ENCODE measurements around the gene TNK2. TPM values are rescaled to one million over a fixed set of nuclear protein-coding genes. Genes with fewer than 3 reads are reported as not detected.
"Not testable (repeated sequence)": the region's sequence is repeated elsewhere in the genome, so short reads cannot be mapped to it uniquely, and the experiment has no call there.

TNK2 gene
- total RNA-seq, 1 experiment from 2014 or later: 72.3 TPM

DNA sequence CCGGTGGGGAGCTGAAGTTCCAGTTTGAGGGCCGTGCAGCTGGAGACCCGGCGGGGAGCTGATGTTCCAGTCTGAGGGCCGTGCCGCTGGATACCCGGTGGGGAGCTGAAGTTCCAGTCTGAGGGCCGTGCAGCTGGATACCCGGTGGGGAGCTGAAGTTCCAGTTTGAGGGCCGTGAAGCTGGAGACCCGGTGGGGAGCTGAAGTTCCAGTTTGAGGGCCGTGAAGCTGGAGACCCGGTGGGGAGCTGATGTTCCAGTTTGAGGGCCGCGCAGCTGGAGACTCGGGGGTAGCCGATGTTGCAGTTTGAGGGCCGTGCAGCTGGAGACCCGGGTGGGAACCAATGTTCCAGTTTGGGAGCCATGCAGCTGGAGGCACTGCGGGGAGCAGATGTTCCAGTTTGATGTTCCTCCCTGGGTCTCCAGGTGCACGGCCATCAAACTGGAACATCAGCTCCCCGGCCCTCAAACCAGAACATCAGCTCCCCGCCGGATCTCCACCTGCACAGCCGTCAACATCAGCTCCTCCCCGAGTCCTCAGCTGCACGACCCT lies 33.0 kb upstream of the TNK2 start:
- ChIA-PET POLR2A (interaction anchor here (0.6 kb wide), 1 partner anchor 48 kb away, joined by 3 read pairs; no protein-coding TSS in a partner anchor), CTCF (interaction anchor here (1.1 to 1.2 kb wide), 2 partner anchors 59 to 92 kb away, joined by 3 read pairs; no protein-coding TSS in a partner anchor)
- H3K27ac ChIP-seq (ENCODE audit: low read length); BruUV-seq (replicated peaks); DNase-seq (ENCODE audit: low read depth, low spot score); in situ Hi-C loops (cut with HindIII; ENCODE audit: low pct_unique_long_range_greater_than_20kb, low sequenced_read_pairs); intact Hi-C loops (cut with micrococcal nuclease; ENCODE audit: unreplicated experiment); H3K4me1 ChIP-seq (ENCODE audit: control insufficient read depth, insufficient read depth, low read length); H3K27me3 ChIP-seq (ENCODE audit: control insufficient read depth, insufficient read depth, low read length); H3K4me3 ChIP-seq (ENCODE audit: low read depth in 2 of 2, low read length in 2 of 2); H3K36me3 ChIP-seq (ENCODE audit: control insufficient read depth, insufficient read depth, low read length); ATAC-seq; H3K9me3 ChIP-seq (ENCODE audit: control insufficient read depth, insufficient read depth, low read depth, low read length): not testable (repeated sequence)

DNA sequence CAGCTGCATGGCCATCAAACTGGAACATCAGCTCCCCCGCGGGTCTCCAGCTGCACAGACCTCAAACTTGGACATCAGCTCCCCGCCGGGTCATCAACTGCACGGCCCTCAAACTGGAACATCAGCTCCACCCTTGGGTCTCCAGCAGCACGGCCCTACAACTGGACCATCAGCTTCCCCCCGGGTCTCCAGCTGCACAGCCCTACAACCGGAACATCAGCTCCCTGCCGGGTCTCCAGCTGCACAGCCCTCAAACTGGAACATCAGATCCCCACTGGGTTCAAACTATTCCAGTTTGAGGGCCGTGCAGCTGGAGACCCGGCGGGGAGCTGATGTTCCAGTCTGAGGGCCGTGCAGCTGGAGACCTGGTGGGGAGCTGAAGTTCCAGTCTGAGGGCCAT lies 32.5 kb upstream of the TNK2 start:
- ATAC-seq; H3K36me3 ChIP-seq (ENCODE audit: control insufficient read depth, insufficient read depth, low read length): not testable (repeated sequence)

DNA sequence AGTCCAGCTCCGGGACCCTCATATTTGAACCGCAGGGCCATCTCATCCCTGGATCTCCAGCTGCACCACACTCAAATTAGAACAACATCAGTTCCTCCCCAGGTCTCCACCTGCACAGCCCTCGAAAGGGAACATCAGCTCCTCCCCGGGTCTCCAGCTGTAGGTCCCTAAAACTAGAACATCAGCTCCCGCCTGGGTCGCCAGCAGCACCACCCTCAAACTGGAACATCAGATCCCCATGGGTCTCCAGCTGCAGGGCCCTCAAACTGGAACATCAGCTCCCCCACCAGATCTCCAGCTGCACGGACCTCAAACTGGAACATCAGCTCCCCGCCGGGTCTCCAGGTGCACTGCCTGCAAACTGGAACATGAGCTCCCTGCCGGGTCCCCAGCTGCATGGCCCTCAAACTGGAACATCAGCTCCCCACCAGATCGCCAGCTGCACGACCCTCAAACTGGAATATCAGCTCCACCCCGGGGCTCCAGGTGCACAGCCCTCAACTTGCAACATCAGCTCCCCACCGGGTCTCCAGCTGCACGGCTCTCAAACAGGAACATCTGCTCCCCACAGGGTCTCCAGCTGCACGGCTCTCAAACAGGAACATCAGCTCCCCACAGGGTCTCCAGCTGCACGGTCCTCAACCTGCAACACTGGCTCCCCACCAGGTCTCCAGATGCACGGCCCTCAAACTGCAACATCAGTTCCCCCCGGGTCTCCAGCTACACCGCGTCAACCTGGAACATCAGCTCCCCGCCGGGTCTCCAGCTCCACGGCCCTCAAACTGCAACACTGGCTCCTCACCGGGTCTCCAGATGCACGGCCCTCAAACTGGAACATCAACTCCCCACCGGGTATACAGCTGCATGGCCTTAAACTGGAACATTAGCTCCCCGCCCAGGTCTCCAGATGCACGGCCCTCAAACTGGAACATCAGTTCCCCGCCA lies 31.4 kb upstream of the TNK2 start:
- H3K4me1 ChIP-seq (ENCODE audit: control insufficient read depth, insufficient read depth, low read length); ATAC-seq; in situ Hi-C loops (cut with HindIII; ENCODE audit: low pct_unique_long_range_greater_than_20kb, low sequenced_read_pairs); H3K27ac ChIP-seq (ENCODE audit: low read length); H3K27me3 ChIP-seq (ENCODE audit: control insufficient read depth, insufficient read depth, low read length); DNase-seq (ENCODE audit: low read depth, low spot score); intact Hi-C loops (cut with micrococcal nuclease; ENCODE audit: unreplicated experiment); H3K36me3 ChIP-seq (ENCODE audit: control insufficient read depth, insufficient read depth, low read length); H3K4me3 ChIP-seq (ENCODE audit: low read depth in 2 of 2, low read length in 2 of 2); H3K9me3 ChIP-seq (ENCODE audit: control insufficient read depth, insufficient read depth, low read depth, low read length); BruUV-seq (replicated peaks): not testable (repeated sequence)
- ChIA-PET POLR2A (interaction anchor here (0.5 kb wide), 1 partner anchor 499 kb away, joined by 3 read pairs; no protein-coding TSS in a partner anchor), CTCF (interaction anchor here (0.6 kb wide), 1 partner anchor 14 kb away, joined by 3 read pairs; no protein-coding TSS in a partner anchor)

More for the DNA sequence above, 32.5 kb upstream of the TNK2 start:
- H3K27ac ChIP-seq (ENCODE audit: low read length); in situ Hi-C loops (cut with HindIII; ENCODE audit: low pct_unique_long_range_greater_than_20kb, low sequenced_read_pairs); POLR2A ChIA-PET; H3K4me1 ChIP-seq (ENCODE audit: control insufficient read depth, insufficient read depth, low read length); BruUV-seq (replicated peaks); H3K9me3 ChIP-seq (ENCODE audit: control insufficient read depth, insufficient read depth, low read depth, low read length); H3K27me3 ChIP-seq (ENCODE audit: control insufficient read depth, insufficient read depth, low read length); H3K4me3 ChIP-seq (ENCODE audit: low read depth in 2 of 2, low read length in 2 of 2); DNase-seq (ENCODE audit: low read depth, low spot score); intact Hi-C loops (cut with micrococcal nuclease; ENCODE audit: unreplicated experiment): not testable (repeated sequence)
- CTCF ChIA-PET: interaction anchor here (1.1 kb wide), 1 partner anchor 60 kb away, joined by 3 read pairs; no protein-coding TSS in a partner anchor

DNA sequence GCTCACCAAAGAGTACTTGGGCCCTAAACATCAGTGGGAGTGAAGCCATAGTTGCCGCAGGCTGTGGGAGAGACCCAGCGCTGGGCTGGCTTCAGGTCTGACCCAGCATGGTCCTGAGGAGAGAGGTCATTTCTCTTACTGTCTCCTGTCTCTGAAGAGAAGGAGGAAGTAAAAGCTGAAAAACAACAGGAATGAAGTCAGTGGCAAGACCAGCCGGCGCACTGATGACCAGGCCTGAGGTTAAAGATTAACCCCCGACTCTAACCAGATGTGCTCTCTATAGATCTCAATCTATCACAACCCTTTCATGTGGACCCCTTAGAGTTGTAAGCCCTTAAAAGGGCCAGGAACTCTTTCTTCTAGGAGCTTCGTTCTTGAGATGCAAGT lies 24.7 kb upstream of the TNK2 start:
- not testable (repeated sequence) for BruUV-seq (replicated peaks)

DNA sequence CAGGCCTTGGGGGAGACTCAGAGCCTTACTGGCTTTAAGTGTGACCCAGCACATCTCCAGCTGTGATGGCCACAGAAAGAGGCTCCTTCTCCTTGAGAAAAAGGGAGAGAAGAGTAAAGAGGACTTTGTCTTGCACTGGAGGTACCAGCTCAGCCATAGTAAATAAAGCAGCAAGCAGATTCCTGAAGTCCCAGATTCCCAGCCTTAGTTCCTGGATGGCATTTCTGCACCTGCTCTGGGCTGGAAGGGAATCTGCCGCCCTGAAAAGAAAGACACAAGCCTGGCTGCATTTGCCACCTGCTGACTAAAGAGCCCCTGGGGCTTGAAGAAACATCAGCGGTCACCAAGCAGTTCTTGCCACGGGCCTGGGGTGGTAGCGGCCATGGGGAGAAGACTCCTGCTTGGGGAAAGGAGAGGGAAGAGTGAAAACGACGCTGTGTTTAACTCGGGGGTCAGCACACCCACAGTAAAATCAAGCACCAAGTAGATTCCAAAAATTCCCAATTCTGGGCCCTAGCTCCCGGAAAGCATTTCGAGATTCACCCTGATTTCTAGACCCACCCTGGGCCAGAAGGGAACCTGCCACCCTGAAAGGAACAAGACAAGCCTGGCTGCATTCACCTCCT lies 24.2 kb upstream of the TNK2 start:
- Histone ChIP-seq H3K4me3 (ENCODE audit: low read depth in 2 of 2, low read length in 2 of 2) (no peak overlapping the region), H3K27ac (ENCODE audit: low read length) (no peak overlapping the region), H3K9me3 (ENCODE audit: control insufficient read depth, insufficient read depth, low read depth, low read length) (no peaks in the 10 kb centered on the region), H3K36me3 (ENCODE audit: control insufficient read depth, insufficient read depth, low read length) (no peaks in the 10 kb centered on the region), H3K4me1 (ENCODE audit: control insufficient read depth, insufficient read depth, low read length) (no peaks in the 10 kb centered on the region), H3K27me3 (ENCODE audit: control insufficient read depth, insufficient read depth, low read length) (no peaks in the 10 kb centered on the region)
- intact Hi-C loops (cut with micrococcal nuclease; ENCODE audit: unreplicated experiment): no loop called here
- TF ChIP-seq SIN3A (IDR thresholded peaks at IDR 0.05; ENCODE audit: borderline replicate concordance, insufficient read depth, low read depth, low read length) (no peak), TCF7L2 (IDR thresholded peaks at IDR 0.05; ENCODE audit: low read depth, low read length) (no peak)
- TF ChIP-seq, protein P1, sequence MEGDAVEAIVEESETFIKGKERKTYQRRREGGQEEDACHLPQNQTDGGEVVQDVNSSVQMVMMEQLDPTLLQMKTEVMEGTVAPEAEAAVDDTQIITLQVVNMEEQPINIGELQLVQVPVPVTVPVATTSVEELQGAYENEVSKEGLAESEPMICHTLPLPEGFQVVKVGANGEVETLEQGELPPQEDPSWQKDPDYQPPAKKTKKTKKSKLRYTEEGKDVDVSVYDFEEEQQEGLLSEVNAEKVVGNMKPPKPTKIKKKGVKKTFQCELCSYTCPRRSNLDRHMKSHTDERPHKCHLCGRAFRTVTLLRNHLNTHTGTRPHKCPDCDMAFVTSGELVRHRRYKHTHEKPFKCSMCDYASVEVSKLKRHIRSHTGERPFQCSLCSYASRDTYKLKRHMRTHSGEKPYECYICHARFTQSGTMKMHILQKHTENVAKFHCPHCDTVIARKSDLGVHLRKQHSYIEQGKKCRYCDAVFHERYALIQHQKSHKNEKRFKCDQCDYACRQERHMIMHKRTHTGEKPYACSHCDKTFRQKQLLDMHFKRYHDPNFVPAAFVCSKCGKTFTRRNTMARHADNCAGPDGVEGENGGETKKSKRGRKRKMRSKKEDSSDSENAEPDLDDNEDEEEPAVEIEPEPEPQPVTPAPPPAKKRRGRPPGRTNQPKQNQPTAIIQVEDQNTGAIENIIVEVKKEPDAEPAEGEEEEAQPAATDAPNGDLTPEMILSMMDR (IDR thresholded peaks at IDR 0.05): no peak
- in situ Hi-C loops (cut with HindIII; ENCODE audit: low pct_unique_long_range_greater_than_20kb, low sequenced_read_pairs): no loop called here
- ATAC-seq: no peak
- no TSS peak for BruUV-seq (replicated peaks)
- DNase-seq (ENCODE audit: low read depth, low spot score): no peak
- ChIA-PET POLR2A (no interaction called here), CTCF (no interaction called here)

More for the DNA sequence above, 24.7 kb upstream of the TNK2 start:
- H3K36me3 ChIP-seq (ENCODE audit: control insufficient read depth, insufficient read depth, low read length); in situ Hi-C loops (cut with HindIII; ENCODE audit: low pct_unique_long_range_greater_than_20kb, low sequenced_read_pairs); H3K27ac ChIP-seq (ENCODE audit: low read length); ATAC-seq; H3K4me3 ChIP-seq (ENCODE audit: low read depth in 2 of 2, low read length in 2 of 2); H3K27me3 ChIP-seq (ENCODE audit: control insufficient read depth, insufficient read depth, low read length); H3K4me1 ChIP-seq (ENCODE audit: control insufficient read depth, insufficient read depth, low read length); DNase-seq (ENCODE audit: low read depth, low spot score); POLR2A ChIA-PET; intact Hi-C loops (cut with micrococcal nuclease; ENCODE audit: unreplicated experiment); H3K9me3 ChIP-seq (ENCODE audit: control insufficient read depth, insufficient read depth, low read depth, low read length); CTCF ChIA-PET: not testable (repeated sequence)

All from Panc1 (cell line).